ENCODE data around the gene ADGRL3.

The ADGRL3 gene

DNA sequence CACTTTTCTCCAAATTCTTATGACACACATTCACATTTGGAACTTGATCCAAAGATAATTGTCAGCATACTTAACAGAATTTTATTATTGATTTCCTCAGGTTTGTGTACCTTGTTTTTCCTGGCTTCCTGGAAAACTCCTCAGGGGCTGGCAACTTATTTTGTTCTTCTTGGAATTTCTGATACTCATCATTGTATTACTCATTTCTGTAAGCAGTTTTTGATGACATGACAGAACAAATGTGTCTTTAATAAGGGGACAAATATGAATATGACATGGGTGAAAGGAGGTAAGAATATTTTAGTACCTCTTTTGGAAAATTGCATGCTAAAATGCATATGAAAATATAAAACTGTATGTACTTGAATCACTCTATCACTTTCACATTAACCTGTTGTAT is 237.8 kb downstream of the ADGRL3 start:
- Histone ChIP-seq H3K27ac (ENCODE audit: low read depth, low read length, poor library complexity, severe bottlenecking) (no peak overlapping the region), H3K4me1 (ENCODE audit: insufficient read depth, low read length, severe bottlenecking) (no peaks in the 10 kb centered on the region), H3K9me2 (ENCODE audit: low read depth, low read length) (no peaks in the 10 kb centered on the region), H3K9ac (ENCODE audit: low read length) (no peak overlapping the region), H2AFZ (ENCODE audit: low read length) (no peak overlapping the region), H3K9me3 (ENCODE audit: low read length) (no peaks in the 10 kb centered on the region), H3K79me2 (ENCODE audit: insufficient read depth, low read length) (no peaks in the 10 kb centered on the region), H3K4me3 (ENCODE audit: low read depth, low read length, poor library complexity, severe bottlenecking) (no peak overlapping the region), H4K20me1 (ENCODE audit: insufficient read depth, low read length) (no peaks in the 10 kb centered on the region), H3K27me3 (ENCODE audit: insufficient read depth, low read length) (no peaks in the 10 kb centered on the region), H3K4me2 (ENCODE audit: low read length) (no peak overlapping the region), H3K36me3 (ENCODE audit: insufficient read depth, low read length) (no peaks in the 10 kb centered on the region), H3F3A (ENCODE audit: insufficient read depth, low read length) (no peaks in the 10 kb centered on the region)
- no peak for TF ChIP-seq EZH2 (IDR thresholded peaks at IDR 0.05; ENCODE audit: borderline replicate concordance, low read length)
- TF ChIP-seq, protein P1, sequence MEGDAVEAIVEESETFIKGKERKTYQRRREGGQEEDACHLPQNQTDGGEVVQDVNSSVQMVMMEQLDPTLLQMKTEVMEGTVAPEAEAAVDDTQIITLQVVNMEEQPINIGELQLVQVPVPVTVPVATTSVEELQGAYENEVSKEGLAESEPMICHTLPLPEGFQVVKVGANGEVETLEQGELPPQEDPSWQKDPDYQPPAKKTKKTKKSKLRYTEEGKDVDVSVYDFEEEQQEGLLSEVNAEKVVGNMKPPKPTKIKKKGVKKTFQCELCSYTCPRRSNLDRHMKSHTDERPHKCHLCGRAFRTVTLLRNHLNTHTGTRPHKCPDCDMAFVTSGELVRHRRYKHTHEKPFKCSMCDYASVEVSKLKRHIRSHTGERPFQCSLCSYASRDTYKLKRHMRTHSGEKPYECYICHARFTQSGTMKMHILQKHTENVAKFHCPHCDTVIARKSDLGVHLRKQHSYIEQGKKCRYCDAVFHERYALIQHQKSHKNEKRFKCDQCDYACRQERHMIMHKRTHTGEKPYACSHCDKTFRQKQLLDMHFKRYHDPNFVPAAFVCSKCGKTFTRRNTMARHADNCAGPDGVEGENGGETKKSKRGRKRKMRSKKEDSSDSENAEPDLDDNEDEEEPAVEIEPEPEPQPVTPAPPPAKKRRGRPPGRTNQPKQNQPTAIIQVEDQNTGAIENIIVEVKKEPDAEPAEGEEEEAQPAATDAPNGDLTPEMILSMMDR (IDR thresholded peaks at IDR 0.05; ENCODE audit: low read length) = no peak

DNA sequence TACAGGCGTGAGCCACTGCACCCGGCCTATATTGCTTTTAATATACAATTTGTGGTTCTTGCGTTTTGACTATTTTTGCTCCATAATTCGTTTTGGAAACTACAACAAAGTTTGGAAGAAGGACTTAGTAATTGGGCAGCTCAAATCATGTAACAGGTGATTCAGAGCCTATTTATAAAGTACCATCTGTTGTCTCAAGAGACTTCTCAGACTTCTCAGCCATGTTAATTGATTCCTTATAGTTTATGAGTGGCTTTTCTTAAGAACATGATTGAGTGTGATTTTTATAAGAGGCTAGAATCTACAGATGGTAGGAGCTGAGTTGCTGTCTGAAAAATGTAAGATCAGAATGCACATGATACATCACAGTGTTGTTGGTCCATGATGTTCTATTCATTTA is 240.2 kb downstream of the ADGRL3 start:
- Histone ChIP-seq H3K4me2 (ENCODE audit: low read length) (no peak overlapping the region), H3K27ac (ENCODE audit: low read depth, low read length, poor library complexity, severe bottlenecking) (no peak overlapping the region), H3K9me2 (ENCODE audit: low read depth, low read length) (no peaks in the 10 kb centered on the region), H3F3A (ENCODE audit: insufficient read depth, low read length) (no peaks in the 10 kb centered on the region), H4K20me1 (ENCODE audit: insufficient read depth, low read length) (no peaks in the 10 kb centered on the region), H3K36me3 (ENCODE audit: insufficient read depth, low read length) (no peaks in the 10 kb centered on the region), H3K9ac (ENCODE audit: low read length) (no peak overlapping the region), H3K27me3 (ENCODE audit: insufficient read depth, low read length) (no peaks in the 10 kb centered on the region), H3K79me2 (ENCODE audit: insufficient read depth, low read length) (no peaks in the 10 kb centered on the region), H3K4me3 (ENCODE audit: low read depth, low read length, poor library complexity, severe bottlenecking) (no peak overlapping the region), H2AFZ (ENCODE audit: low read length) (no peak overlapping the region), H3K4me1 (ENCODE audit: insufficient read depth, low read length, severe bottlenecking) (no peaks in the 10 kb centered on the region), H3K9me3 (ENCODE audit: low read length) (no peaks in the 10 kb centered on the region)
- TF ChIP-seq, protein P1 (IDR thresholded peaks at IDR 0.05; ENCODE audit: low read length) = no peak
- TF ChIP-seq EZH2 (IDR thresholded peaks at IDR 0.05; ENCODE audit: borderline replicate concordance, low read length) = no peak

DNA sequence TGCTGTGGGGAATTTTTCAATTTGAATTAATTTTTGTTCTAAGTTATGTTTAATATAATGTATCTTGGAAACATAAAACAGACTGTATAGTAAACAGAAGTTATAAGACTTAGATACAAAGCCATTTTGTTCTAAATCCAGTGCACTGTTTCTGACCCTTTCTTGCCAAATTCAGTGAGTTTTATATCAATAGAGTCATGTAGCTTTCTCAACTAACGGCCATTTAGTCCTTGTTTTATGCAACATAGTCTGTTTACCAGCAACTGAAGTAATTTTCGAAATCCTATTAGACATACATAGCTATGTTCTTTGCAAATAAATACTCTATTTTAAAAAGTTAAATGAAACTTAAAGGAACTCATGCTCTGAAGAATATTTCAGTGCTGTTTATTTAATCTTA is 242.8 kb downstream of the ADGRL3 start:
- H3K27me3 ChIP-seq (ENCODE audit: insufficient read depth, low read length) = no peaks in the 10 kb centered on the region
- no peaks in the 10 kb centered on the region for H3K36me3 ChIP-seq (ENCODE audit: insufficient read depth, low read length)
- no peaks in the 10 kb centered on the region for H4K20me1 ChIP-seq (ENCODE audit: insufficient read depth, low read length)
- H3K4me2 ChIP-seq (ENCODE audit: low read length) = no peak overlapping the region
- no peak overlapping the region for H2AFZ ChIP-seq (ENCODE audit: low read length)
- no peak overlapping the region for H3K27ac ChIP-seq (ENCODE audit: low read depth, low read length, poor library complexity, severe bottlenecking)
- no peaks in the 10 kb centered on the region for H3K9me2 ChIP-seq (ENCODE audit: low read depth, low read length)
- H3K9ac ChIP-seq (ENCODE audit: low read length) = no peak overlapping the region
- no peak for TF ChIP-seq EZH2 (IDR thresholded peaks at IDR 0.05; ENCODE audit: borderline replicate concordance, low read length)
- TF ChIP-seq, protein P1 (IDR thresholded peaks at IDR 0.05; ENCODE audit: low read length) = no peak
- H3K79me2 ChIP-seq (ENCODE audit: insufficient read depth, low read length) = no peaks in the 10 kb centered on the region
- no peak overlapping the region for H3K4me3 ChIP-seq (ENCODE audit: low read depth, low read length, poor library complexity, severe bottlenecking)
- H3F3A ChIP-seq (ENCODE audit: insufficient read depth, low read length) = no peaks in the 10 kb centered on the region
- H3K4me1 ChIP-seq (ENCODE audit: insufficient read depth, low read length, severe bottlenecking) = no peaks in the 10 kb centered on the region
- H3K9me3 ChIP-seq (ENCODE audit: low read length) = no peaks in the 10 kb centered on the region

Measured in OCI-LY1 (cell line).